Astrocyte of the cerebellum (primary cell): ENCODE data around the gene OR2Z1.

Experiments used
- DNase-seq: peaks from one replicate; pipeline ENCODE4 v3.0.0-alpha.2; 2011; ENCODE audit warnings: low read depth
- H3K4me3 ChIP-seq: 2 replicates; pipeline ENCODE4 v1.5.1; 2011; ENCODE audit warnings: mild to moderate bottlenecking, low read depth, low read length, moderate library complexity
- in situ Hi-C: cut with HindIII; loops from 2 replicates; pipeline ENCODE4 v1.10.0; 2017; ENCODE audit warnings: low sequenced_read_pairs
- TF ChIP-seq, protein P1 (sequence below): IDR thresholded peaks from 2 replicates; pipeline ENCODE4 v1.5.1; 2012; ENCODE audit warnings: low read length, low read depth, moderate library complexity, mild to moderate bottlenecking; ENCODE audit errors: missing control alignments

OR2Z1 gene

GRCh38 chr19:8721334-8721733, at the start of gene OR2Z1:
Gene OR2Z1, plus strand, starts transcription at chr19:8721634. Its CDS starts 9,395 bp downstream, at chr19:8731029.
- TF ChIP-seq, protein P1, sequence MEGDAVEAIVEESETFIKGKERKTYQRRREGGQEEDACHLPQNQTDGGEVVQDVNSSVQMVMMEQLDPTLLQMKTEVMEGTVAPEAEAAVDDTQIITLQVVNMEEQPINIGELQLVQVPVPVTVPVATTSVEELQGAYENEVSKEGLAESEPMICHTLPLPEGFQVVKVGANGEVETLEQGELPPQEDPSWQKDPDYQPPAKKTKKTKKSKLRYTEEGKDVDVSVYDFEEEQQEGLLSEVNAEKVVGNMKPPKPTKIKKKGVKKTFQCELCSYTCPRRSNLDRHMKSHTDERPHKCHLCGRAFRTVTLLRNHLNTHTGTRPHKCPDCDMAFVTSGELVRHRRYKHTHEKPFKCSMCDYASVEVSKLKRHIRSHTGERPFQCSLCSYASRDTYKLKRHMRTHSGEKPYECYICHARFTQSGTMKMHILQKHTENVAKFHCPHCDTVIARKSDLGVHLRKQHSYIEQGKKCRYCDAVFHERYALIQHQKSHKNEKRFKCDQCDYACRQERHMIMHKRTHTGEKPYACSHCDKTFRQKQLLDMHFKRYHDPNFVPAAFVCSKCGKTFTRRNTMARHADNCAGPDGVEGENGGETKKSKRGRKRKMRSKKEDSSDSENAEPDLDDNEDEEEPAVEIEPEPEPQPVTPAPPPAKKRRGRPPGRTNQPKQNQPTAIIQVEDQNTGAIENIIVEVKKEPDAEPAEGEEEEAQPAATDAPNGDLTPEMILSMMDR = no peak
- DNase-seq = no peak
- in situ Hi-C loops = no loop called here
- H3K4me3 ChIP-seq = no peak within 1 kb of the TSS

GRCh38 chr19:8673276-8673891, 48.0 kb upstream of the OR2Z1 start:
- TF ChIP-seq, protein P1 = no peak
- in situ Hi-C loops = loop anchor here (25.0 kb wide), 1 partner anchor 414 kb away; the partner anchor contains the start of gene OR1M1
- H3K4me3 ChIP-seq = no peak overlapping the region
- no peak for DNase-seq

GRCh38 chr19:8675066-8675465, 46.4 kb upstream of the OR2Z1 start:
- no peak for DNase-seq
- in situ Hi-C loops = loop anchor here (25.0 kb wide), 1 partner anchor 187 kb away; no protein-coding TSS in a partner anchor
- H3K4me3 ChIP-seq = no peak overlapping the region
- TF ChIP-seq, protein P1 = no peak

- TF ChIP-seq, protein P1 = no peak
- no peak overlapping the region for H3K4me3 ChIP-seq
- in situ Hi-C loops = loop anchor here (25.0 kb wide), 1 partner anchor 184 kb away; no protein-coding TSS in a partner anchor
- DNase-seq = no peak
Measured at GRCh38 chr19:8678244-8678807, 43.1 kb upstream of the OR2Z1 start.

GRCh38 chr19:8680676-8681344, 40.6 kb upstream of the OR2Z1 start:
- in situ Hi-C loops = loop anchor here (25.0 kb wide), 1 partner anchor 181 kb away; no protein-coding TSS in a partner anchor

More at GRCh38 chr19:8680676-8681344, 40.6 kb upstream of the OR2Z1 start:
- TF ChIP-seq, protein P1 = no peak
- DNase-seq = no peak
- no peak overlapping the region for H3K4me3 ChIP-seq
